GM13976 (cell line): ENCODE data around the gene ABT1.
A peak's percentile ranks its signal among the peaks of the same experiment; 100 is the strongest.

ENCODE experiments used
- DNase-seq: peaks from one replicate; pipeline ENCODE4 v3.0.0; 2012; ENCODE audit warnings: low spot score
- CTCF ChIP-seq: IDR thresholded peaks from 2 replicates; pipeline ENCODE4 v1.5.1; 2012; ENCODE audit warnings: borderline replicate concordance, mild to moderate bottlenecking; ENCODE audit not compliant: insufficient read depth; ENCODE audit errors: extremely low read depth, missing control alignments, control extremely low read depth
- in situ Hi-C: fragments of 300-500 bp; cut with MboI; formaldehyde crosslinking; loops from one replicate; pipeline ENCODE4 v1.12.0; 2022; ENCODE audit warnings: low sequenced_read_pairs, mixed read lengths, inconsistent platforms; ENCODE audit not compliant: unreplicated experiment

Gene ABT1

GRCh38 chr6:26594730-26595632, 1.8 kb upstream of the ABT1 start:
- DNase-seq: no peak
- in situ Hi-C loops: no loop called here
- no peak for TF ChIP-seq CTCF

GRCh38 chr6:26595669-26596269, 984 bp upstream of the ABT1 start:
- peak; percentile 81 for DNase-seq
- TF ChIP-seq CTCF: peak; percentile 98
- in situ Hi-C loops: no loop called here

GRCh38 chr6:26597389-26597766, 625 bp downstream of the ABT1 start:
- no peak for TF ChIP-seq CTCF
- in situ Hi-C loops: no loop called here
- DNase-seq: no peak

- in situ Hi-C loops: no loop called here
- no peak for DNase-seq
- TF ChIP-seq CTCF: no peak
Measured at GRCh38 chr6:26597821-26598220, 1.1 kb downstream of the ABT1 start.

- in situ Hi-C loops: no loop called here
- no peak for DNase-seq
- TF ChIP-seq CTCF: no peak
Measured at GRCh38 chr6:26598267-26598666, 1.5 kb downstream of the ABT1 start.

- in situ Hi-C loops: no loop called here
- no peak for DNase-seq
- TF ChIP-seq CTCF: no peak
Measured at GRCh38 chr6:26599134-26599533, 2.4 kb downstream of the ABT1 start.
